CD4-positive, alpha-beta T cell treated with Interleukin-4 for 4 hours (primary cell): ENCODE measurements around the gene STAT6.

Source experiments
- DNase-seq: peaks from one replicate; pipeline ENCODE4 v3.0.0-alpha.2; 2020

STAT6 gene

DNA sequence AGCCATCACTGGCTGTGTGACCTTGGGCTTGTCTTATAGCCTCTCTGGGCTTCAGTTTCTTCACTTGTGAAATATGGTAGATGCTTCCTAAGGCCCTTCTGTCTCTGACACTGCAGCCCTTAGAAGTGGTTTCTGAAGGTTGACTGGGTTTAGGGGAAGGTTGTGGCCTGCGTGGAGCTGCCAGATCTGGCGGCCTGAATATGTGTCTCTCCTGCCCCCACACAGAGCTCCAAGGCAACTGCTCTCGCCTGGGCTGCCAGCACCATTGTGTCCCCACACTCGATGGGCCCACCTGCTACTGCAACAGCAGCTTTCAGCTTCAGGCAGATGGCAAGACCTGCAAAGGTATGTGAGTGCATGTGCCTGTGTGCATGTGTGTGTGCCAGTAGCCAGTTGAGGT lies 32.3 kb upstream of the STAT6 start:
- DNase-seq: no peak

- no peak for DNase-seq
Measured at GRCh38 chr12:57142727-57143126, 31.6 kb upstream of the STAT6 start.

DNA sequence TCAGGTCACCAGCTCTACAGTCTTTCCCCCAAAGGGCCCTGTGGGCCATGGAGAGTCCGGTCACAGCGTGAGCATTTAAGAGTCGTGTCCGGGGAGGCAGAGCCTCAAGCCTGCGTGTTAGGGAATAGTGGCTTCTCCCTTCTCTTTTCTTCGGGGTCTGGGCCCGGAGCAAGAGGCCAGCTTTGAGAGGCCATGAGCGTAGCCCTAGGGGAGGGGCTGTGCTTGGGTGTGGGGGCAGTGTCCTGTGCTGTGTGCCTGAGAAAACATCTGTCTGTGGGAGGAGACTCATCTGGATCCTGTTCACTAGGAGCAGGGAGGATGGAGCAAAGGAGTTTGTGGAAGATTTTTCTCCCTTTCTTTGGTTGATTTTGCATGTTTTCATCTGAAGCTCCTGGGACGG lies 31.0 kb upstream of the STAT6 start:
- no peak for DNase-seq

GRCh38 chr12:57141249-57141648 lies 30.1 kb upstream of the STAT6 start:
- no peak for DNase-seq

DNA sequence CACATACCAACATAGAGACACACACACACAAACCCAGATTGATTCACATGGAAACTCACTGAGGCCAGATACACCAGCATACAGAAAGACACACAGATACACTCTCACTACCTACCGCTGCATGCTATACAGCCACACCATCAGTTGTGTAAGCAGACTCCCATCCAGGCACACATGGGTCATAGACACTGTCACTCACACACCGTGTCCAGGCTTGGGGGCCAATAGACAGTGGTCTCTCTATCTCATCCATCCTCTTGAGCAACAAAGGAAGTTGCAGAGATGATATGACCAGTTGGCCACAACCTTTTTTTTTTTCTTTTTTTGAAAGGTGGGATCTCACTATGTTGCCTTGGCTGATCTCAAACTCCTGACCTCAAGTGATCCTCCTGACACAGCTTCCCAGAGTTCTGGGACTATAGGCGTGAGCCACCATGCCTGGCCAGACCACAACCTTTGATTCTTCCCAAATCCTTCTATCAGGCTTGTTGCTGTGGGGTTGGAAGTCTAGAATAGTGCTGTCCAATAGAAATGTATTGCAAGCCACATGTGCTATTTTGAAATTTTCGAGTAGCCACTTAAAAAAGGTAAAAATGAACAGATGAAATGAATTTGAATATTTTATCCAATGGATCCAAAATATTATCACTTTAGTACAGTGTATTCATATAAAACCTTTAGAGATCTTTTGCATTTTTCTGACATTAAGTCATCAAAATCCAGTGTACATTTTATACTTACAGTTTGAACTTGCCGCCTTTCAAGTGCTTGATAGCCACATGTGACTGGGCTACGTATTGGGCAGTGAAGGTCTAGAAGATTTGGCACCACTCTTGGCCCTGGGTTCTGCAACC lies 28.9 kb upstream of the STAT6 start:
- no peak for DNase-seq

- no peak for DNase-seq
Measured at GRCh38 chr12:57138526-57139272, 27.5 kb upstream of the STAT6 start.

DNA sequence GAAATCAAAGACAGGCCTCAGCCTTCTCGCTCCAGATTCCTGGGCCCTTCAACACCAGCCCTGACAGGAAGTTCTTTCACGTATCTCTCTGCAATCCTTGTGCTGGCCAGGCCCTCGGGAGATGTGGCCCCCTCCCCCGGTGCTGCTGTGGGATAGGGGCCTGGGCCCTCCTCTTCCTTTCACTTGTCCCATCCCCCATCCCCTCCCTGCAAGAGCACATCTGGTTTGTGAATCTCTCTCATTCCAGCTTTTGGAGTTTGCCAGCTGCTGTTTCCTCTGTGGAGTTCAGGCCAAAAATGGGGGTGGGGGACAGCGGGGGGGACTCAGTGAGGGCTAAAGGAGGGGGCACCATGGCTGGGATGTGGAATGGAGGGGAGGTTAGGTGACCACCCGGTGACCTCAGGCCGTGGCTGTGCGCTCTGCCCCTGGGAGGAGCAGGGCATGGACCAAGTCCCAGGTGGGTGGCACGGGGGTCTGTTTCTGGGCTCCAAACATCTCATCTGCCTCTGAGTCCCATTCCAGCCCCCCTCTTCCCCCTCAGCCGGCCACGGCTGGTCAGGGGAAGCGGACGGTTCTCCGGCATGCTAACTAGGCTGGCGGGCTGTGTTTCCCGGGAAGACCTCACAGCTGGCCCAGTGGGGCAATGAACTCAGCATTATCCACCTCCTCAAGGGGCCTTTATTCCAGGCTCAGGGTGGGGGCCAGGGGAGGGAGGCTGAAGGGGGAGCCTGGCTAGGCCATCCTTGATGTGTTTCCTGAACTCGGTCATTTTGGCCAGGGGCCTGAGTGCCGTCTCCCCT lies 24.6 kb upstream of the STAT6 start:
- DNase-seq: no peak

- no peak for DNase-seq
Measured at GRCh38 chr12:57134949-57135348, 23.8 kb upstream of the STAT6 start.

DNA sequence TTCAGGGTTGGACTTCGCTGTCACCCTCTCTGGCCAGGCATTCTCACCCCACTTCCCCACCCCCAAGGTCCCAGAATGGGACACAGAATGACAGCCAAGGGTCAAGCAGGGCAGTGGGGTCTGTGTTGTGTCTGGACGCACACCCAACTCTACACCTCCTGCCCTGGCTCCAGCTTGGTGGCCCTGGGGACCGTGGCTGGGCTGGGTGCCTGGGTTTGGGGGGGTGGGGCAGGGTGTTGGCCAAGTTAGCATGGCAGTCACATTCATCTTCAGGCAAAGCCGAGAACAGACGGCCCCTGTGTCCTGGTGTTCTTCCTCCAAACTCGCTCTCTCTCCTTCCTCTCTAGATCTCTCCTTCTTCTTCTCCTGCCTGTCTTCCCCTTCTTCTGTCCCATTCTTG lies 22.8 kb upstream of the STAT6 start:
- no peak for DNase-seq

- no peak for DNase-seq
Measured at GRCh38 chr12:57133013-57133569, 21.9 kb upstream of the STAT6 start.

GRCh38 chr12:57131896-57132744 lies 21.0 kb upstream of the STAT6 start:
- DNase-seq: no peak

- DNase-seq: no peak
Measured at GRCh38 chr12:57130941-57131340, 19.8 kb upstream of the STAT6 start.

- DNase-seq: no peak
Measured at GRCh38 chr12:57129889-57130288, 18.7 kb upstream of the STAT6 start.

GRCh38 chr12:57129321-57129842 lies 18.2 kb upstream of the STAT6 start:
- DNase-seq: no peak

DNA sequence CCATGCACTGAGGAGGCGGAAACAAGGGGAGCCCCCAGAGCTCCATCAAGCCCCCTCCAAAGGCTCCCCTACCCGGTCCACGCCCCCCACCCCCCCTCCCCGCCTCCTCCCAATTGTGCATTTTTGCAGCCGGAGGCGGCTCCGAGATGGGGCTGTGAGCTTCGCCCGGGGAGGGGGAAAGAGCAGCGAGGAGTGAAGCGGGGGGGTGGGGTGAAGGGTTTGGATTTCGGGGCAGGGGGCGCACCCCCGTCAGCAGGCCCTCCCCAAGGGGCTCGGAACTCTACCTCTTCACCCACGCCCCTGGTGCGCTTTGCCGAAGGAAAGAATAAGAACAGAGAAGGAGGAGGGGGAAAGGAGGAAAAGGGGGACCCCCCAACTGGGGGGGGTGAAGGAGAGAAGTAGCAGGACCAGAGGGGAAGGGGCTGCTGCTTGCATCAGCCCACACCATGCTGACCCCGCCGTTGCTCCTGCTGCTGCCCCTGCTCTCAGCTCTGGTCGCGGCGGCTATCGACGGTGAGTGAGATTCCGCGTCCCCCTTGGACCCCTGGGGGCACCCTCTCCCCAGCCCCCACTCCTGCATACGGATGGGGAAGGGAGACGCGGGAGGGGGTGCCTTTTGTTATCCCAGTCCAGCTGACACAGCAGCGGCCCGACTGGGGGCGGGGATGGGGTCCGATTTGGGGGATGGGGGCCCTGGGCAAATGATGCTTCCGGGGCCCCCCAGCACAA lies 17.5 kb upstream of the STAT6 start:
- no peak for DNase-seq

GRCh38 chr12:57127726-57128518 lies 16.8 kb upstream of the STAT6 start, which contains the start of gene LRP1:
Gene LRP1 (plus strand): TSS chr12:57128483. CDS start chr12:57128965, 482 bp downstream.
- peak; percentile 77 for DNase-seq

- peak; percentile 77 for DNase-seq
Measured at GRCh38 chr12:57127101-57127725, 16.1 kb upstream of the STAT6 start.

- no peak for DNase-seq
Measured at GRCh38 chr12:57126561-57126960, 15.4 kb upstream of the STAT6 start.

- DNase-seq: no peak
Measured at GRCh38 chr12:57126061-57126460, 14.9 kb upstream of the STAT6 start.
